HepG2 (cell line): Measurements from ENCODE around the gene PLEKHG5. TPM values are rescaled to one million over a fixed set of nuclear protein-coding genes. Genes with fewer than 3 reads are reported as not detected.
A peak's percentile ranks its signal among the peaks of the same experiment; 100 is the strongest.

Source experiments
- ATF7 ChIP-seq, 2 experiments: fragments of 450-650 bp in 1 of 2; sonication (generic) in 1 of 2; formaldehyde crosslinking in 1 of 2; IDR thresholded peaks; 2 replicates each; pipeline versions ENCODE4 v1.4.0 to v1.6.1; 2016 to 2020; ENCODE audit warnings: antibody characterized with exemption in 1 of 2, mild to moderate bottlenecking in 1 of 2, missing genetic modification reagents in 1 of 2
- BRCA1 ChIP-seq: sonication (generic); formaldehyde crosslinking; IDR thresholded peaks from 2 replicates; pipeline ENCODE4 v1.4.0; 2020; ENCODE audit warnings: missing genetic modification reagents
- ELK4 ChIP-seq: sonication (generic); formaldehyde crosslinking; IDR thresholded peaks from 2 replicates; pipeline ENCODE4 v1.9.0; 2021; ENCODE audit warnings: missing genetic modification reagents, borderline replicate concordance
- HMGXB4 ChIP-seq, 2 experiments: sonication (generic) in 1 of 2; formaldehyde crosslinking in 1 of 2; IDR thresholded peaks; 2 replicates each; pipeline versions ENCODE4 v1.4.0 to v1.6.1; 2018 to 2020; ENCODE audit warnings: missing genetic modification reagents in 2 of 2, borderline replicate concordance in 1 of 2, low read depth in 1 of 2, mild to moderate bottlenecking in 1 of 2, missing biosample characterization in 1 of 2
- IRX3 ChIP-seq: sonication (generic); formaldehyde crosslinking; IDR thresholded peaks from 2 replicates; pipeline ENCODE4 v1.8.1; 2023; ENCODE audit warnings: mild to moderate bottlenecking, low read depth, missing genetic modification reagents, borderline replicate concordance
- NFKB2 ChIP-seq: sonication (generic); formaldehyde crosslinking; IDR thresholded peaks from 2 replicates; pipeline ENCODE4 v1.4.0; 2020; ENCODE audit warnings: missing genetic modification reagents, borderline replicate concordance
- RFXANK ChIP-seq: IDR thresholded peaks from 2 replicates; pipeline ENCODE4 v1.6.1; 2016
- SIX4 ChIP-seq: sonication (generic); formaldehyde crosslinking; IDR thresholded peaks from 2 replicates; pipeline ENCODE4 v1.4.0; 2020; ENCODE audit warnings: missing genetic modification reagents
- ZNF33A ChIP-seq: sonication (generic); formaldehyde crosslinking; IDR thresholded peaks from 2 replicates; pipeline ENCODE4 v1.5.1; 2020; ENCODE audit warnings: missing genetic modification reagents, mild to moderate bottlenecking, moderate library complexity, borderline replicate concordance
- ZNF691 ChIP-seq: sonication (generic); formaldehyde crosslinking; IDR thresholded peaks from 2 replicates; pipeline ENCODE4 v1.4.0; 2020; ENCODE audit warnings: missing genetic modification reagents, low read depth, mild to moderate bottlenecking, borderline replicate concordance
- polyA plus RNA-seq, 8 experiments: library from polyadenylated mRNA; depleted of rRNA in 3 of 8; stranded (reverse) in 7 of 8; unstranded in 1 of 8; fragments of >200 nt; fragmentation: Illumina TruSeq in 4 of 8; extraction: Trizol in 4 of 8; gene quantifications; 2 replicates each; pipeline versions ENCODE4 v1.2.1 to v1.2.3, GENCODE V29; 2011 to 2016; ENCODE audit warnings: low read depth in 4 of 8, missing spikeins in 1 of 8, mixed read lengths in 1 of 8; ENCODE audit not compliant: insufficient read depth in 1 of 8
- total RNA-seq, 5 experiments: library from RNA; depleted of rRNA; stranded (reverse); fragments of >200 nt; fragmentation: Illumina TruSeq; extraction: Trizol; gene quantifications; 2 replicates each; pipeline ENCODE4 v1.2.3, GENCODE V29; 2016; ENCODE audit warnings: low read depth in 1 of 5
- TF ChIP-seq, protein P1 (sequence below): sonication (generic); formaldehyde crosslinking; IDR thresholded peaks from 2 replicates; pipeline ENCODE4 v1.5.1; 2020; ENCODE audit warnings: mild to moderate bottlenecking, missing genetic modification reagents, moderate library complexity
- TF ChIP-seq, protein P2 (sequence below): IDR thresholded peaks from 2 replicates; pipeline ENCODE4 v1.6.1; 2016; ENCODE audit warnings: mild to moderate bottlenecking, missing biosample characterization, missing genetic modification reagents
- TF ChIP-seq, protein P3 (sequence below): sonication (generic); formaldehyde crosslinking; IDR thresholded peaks from 2 replicates; pipeline ENCODE4 v1.5.0; 2020; ENCODE audit warnings: mild to moderate bottlenecking, missing genetic modification reagents, borderline replicate concordance

Gene PLEKHG5
- total and polyA plus RNA-seq, 2 of the 13 experiments (the other 11 are each of a cell fraction or from before 2014, with no cell fraction given) = 1.9 to 3.5 TPM

- no peak for TF ChIP-seq ATF7 (IDR thresholded peaks at IDR 0.05)
- TF ChIP-seq ATF7 (CRISPR knock-in tag; IDR thresholded peaks at IDR 0.05) = peak; percentile 56; the same call in 1 of the 2 replicates
- TF ChIP-seq SIX4 (CRISPR knock-in tag) = peak; percentile 94
- no peak for TF ChIP-seq ZNF33A (CRISPR knock-in tag)
- no peak for TF ChIP-seq RFXANK
- peak; percentile 65; the same call in 1 of the 2 replicates for TF ChIP-seq BRCA1
- TF ChIP-seq, protein P1, sequence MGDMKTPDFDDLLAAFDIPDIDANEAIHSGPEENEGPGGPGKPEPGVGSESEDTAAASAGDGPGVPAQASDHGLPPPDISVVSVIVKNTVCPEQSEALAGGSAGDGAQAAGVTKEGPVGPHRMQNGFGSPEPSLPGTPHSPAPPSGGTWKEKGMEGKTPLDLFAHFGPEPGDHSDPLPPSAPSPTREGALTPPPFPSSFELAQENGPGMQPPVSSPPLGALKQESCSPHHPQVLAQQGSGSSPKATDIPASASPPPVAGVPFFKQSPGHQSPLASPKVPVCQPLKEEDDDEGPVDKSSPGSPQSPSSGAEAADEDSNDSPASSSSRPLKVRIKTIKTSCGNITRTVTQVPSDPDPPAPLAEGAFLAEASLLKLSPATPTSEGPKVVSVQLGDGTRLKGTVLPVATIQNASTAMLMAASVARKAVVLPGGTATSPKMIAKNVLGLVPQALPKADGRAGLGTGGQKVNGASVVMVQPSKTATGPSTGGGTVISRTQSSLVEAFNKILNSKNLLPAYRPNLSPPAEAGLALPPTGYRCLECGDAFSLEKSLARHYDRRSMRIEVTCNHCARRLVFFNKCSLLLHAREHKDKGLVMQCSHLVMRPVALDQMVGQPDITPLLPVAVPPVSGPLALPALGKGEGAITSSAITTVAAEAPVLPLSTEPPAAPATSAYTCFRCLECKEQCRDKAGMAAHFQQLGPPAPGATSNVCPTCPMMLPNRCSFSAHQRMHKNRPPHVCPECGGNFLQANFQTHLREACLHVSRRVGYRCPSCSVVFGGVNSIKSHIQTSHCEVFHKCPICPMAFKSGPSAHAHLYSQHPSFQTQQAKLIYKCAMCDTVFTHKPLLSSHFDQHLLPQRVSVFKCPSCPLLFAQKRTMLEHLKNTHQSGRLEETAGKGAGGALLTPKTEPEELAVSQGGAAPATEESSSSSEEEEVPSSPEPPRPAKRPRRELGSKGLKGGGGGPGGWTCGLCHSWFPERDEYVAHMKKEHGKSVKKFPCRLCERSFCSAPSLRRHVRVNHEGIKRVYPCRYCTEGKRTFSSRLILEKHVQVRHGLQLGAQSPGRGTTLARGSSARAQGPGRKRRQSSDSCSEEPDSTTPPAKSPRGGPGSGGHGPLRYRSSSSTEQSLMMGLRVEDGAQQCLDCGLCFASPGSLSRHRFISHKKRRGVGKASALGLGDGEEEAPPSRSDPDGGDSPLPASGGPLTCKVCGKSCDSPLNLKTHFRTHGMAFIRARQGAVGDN (CRISPR knock-in tag) = peak; percentile 49
- TF ChIP-seq HMGXB4 (CRISPR knock-in tag; IDR thresholded peaks at IDR 0.05; ENCODE audit: borderline replicate concordance in 1 of 2, low read depth in 1 of 2) = peak; percentile 67 to 82; a peak in 3 of 4 replicates
- TF ChIP-seq IRX3 (CRISPR knock-in tag) = no peak
- peak; percentile 19; the same call in 1 of the 2 replicates for TF ChIP-seq NFKB2 (CRISPR knock-in tag)
- TF ChIP-seq, protein P2, sequence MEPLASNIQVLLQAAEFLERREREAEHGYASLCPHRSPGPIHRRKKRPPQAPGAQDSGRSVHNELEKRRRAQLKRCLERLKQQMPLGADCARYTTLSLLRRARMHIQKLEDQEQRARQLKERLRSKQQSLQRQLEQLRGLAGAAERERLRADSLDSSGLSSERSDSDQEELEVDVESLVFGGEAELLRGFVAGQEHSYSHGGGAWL (CRISPR knock-in tag) = peak; percentile 66; the same call in 1 of the 2 replicates
- no peak for TF ChIP-seq ELK4 (CRISPR knock-in tag)
- TF ChIP-seq, protein P3, sequence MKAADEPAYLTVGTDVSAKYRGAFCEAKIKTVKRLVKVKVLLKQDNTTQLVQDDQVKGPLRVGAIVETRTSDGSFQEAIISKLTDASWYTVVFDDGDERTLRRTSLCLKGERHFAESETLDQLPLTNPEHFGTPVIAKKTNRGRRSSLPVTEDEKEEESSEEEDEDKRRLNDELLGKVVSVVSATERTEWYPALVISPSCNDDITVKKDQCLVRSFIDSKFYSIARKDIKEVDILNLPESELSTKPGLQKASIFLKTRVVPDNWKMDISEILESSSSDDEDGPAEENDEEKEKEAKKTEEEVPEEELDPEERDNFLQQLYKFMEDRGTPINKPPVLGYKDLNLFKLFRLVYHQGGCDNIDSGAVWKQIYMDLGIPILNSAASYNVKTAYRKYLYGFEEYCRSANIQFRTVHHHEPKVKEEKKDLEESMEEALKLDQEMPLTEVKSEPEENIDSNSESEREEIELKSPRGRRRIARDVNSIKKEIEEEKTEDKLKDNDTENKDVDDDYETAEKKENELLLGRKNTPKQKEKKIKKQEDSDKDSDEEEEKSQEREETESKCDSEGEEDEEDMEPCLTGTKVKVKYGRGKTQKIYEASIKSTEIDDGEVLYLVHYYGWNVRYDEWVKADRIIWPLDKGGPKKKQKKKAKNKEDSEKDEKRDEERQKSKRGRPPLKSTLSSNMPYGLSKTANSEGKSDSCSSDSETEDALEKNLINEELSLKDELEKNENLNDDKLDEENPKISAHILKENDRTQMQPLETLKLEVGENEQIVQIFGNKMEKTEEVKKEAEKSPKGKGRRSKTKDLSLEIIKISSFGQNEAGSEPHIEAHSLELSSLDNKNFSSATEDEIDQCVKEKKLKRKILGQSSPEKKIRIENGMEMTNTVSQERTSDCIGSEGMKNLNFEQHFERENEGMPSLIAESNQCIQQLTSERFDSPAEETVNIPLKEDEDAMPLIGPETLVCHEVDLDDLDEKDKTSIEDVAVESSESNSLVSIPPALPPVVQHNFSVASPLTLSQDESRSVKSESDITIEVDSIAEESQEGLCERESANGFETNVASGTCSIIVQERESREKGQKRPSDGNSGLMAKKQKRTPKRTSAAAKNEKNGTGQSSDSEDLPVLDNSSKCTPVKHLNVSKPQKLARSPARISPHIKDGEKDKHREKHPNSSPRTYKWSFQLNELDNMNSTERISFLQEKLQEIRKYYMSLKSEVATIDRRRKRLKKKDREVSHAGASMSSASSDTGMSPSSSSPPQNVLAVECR (CRISPR knock-in tag) = peak; percentile 11; the same call in 1 of the 2 replicates
- peak; percentile 18 for TF ChIP-seq ZNF691
Measured at GRCh38 chr1:6447818-6448748, 43.4 kb downstream of the PLEKHG5 start (continued).
